Transverse colon (tissue), 4 donors: ENCODE data around the gene DRGX. TPM values are rescaled to one million over a fixed set of nuclear protein-coding genes. Genes with fewer than 3 reads are reported as not detected.

ENCODE experiments used
- DNase-seq: peaks from one replicate; pipeline ENCODE4 v3.0.0-alpha.2; 2019
- H3K27ac ChIP-seq, 4 donors: fragments of 200-600 bp; sonication (generic); 2 replicates each; pipeline ENCODE4 v1.5.1; 2016 to 2018; ENCODE audit warnings: inconsistent platforms in 4 of 4
- H3K27me3 ChIP-seq: fragments of 200-600 bp; sonication (generic); 2 replicates; pipeline ENCODE4 v1.5.1; 2017; ENCODE audit warnings: inconsistent platforms
- H3K36me3 ChIP-seq, 4 donors: fragments of 200-600 bp; sonication (generic); 2 replicates each; pipeline ENCODE4 v1.5.1; 2017 to 2019; ENCODE audit warnings: inconsistent platforms in 4 of 4
- H3K4me1 ChIP-seq, 4 donors: fragments of 200-600 bp; sonication (generic); 2 replicates each; pipeline ENCODE4 v1.5.1; 2017 to 2020; ENCODE audit warnings: inconsistent platforms in 4 of 4
- H3K4me3 ChIP-seq, 4 donors: fragments of 200-600 bp; sonication (generic); 1 replicate in 1 of 4; 2 replicates in 3 of 4; pipeline versions ENCODE4 v1.5.1 to v1.6.1; 2017 to 2019; ENCODE audit warnings: inconsistent platforms in 4 of 4
- H3K9me3 ChIP-seq, 2 donors: fragments of 200-600 bp; sonication (generic); 2 replicates each; pipeline ENCODE4 v1.5.1; 2017 to 2019; ENCODE audit warnings: inconsistent platforms in 2 of 2
- CTCF ChIP-seq, 5 experiments: fragments of 200-600 bp in 3 of 5; fragments of 450-650 bp in 2 of 5; sonication (generic) in 3 of 5; IDR thresholded peaks; 1 replicate in 2 of 5; 2 replicates in 3 of 5; pipeline ENCODE4 v1.5.1; 2016 to 2017; ENCODE audit warnings: antibody characterized with exemption in 5 of 5, inconsistent platforms in 3 of 5, mild to moderate bottlenecking in 2 of 5, moderate library complexity in 1 of 5
- EP300 ChIP-seq: sonication (generic); formaldehyde crosslinking; IDR thresholded peaks from one replicate; pipeline ENCODE4 v1.6.1; 2017; ENCODE audit warnings: antibody characterized with exemption, low read depth
- POLR2A ChIP-seq: fragments of 450-650 bp; IDR thresholded peaks from one replicate; pipeline ENCODE4 v1.6.1; 2016; ENCODE audit warnings: antibody characterized with exemption, mild to moderate bottlenecking, moderate library complexity
- POLR2AphosphoS5 ChIP-seq, 3 donors: sonication (generic); formaldehyde crosslinking; IDR thresholded peaks; one replicate each; pipeline ENCODE4 v1.6.1; 2016; ENCODE audit warnings: antibody characterized with exemption in 3 of 3
- WGBS, 2 donors: methylation state at CpG; one replicate each; pipeline ENCODE4 v1.1.5; 2018; ENCODE audit warnings: low coverage in 1 of 2; 5-methylcytosine and 5-hydroxymethylcytosine counted together
- in situ Hi-C, 4 donors: fragments of 200-750 bp; cut with MboI; loops; one replicate each; pipeline versions ENCODE4 v1.15.0 to v1.15.1; 2017; ENCODE audit warnings: low sequenced_read_pairs in 3 of 4, low pct_ligation_motif_present in 1 of 4, low pct_unique_long_range_greater_than_20kb in 1 of 4
- intact Hi-C: fragments of 100-400 bp; cut with DNase I; formaldehyde crosslinking; loops from one replicate; pipeline ENCODE4 v1.15.1; 2023; ENCODE audit warnings: low total_unique reads
- total RNA-seq, 4 donors: library from RNA; depleted of rRNA; stranded (reverse); fragments of >200 nt; gene quantifications; one replicate each; pipeline ENCODE4 v1.1.0, GENCODE V29; 2016

DRGX gene
- total RNA-seq, 4 donors from 2014 or later, result 0.32 to 0.37 TPM; not detected in 2

- intact Hi-C loops, result no loop called here
- no peak overlapping the region for H3K4me3 ChIP-seq
- H3K27ac ChIP-seq, result no peak overlapping the region
- no peaks in the 10 kb centered on the region for H3K4me1 ChIP-seq
- 49 to 100% methylated on average over 1 to 7 of the region's 7 CpGs for WGBS, 2 donors
- no peaks in the 10 kb centered on the region for H3K27me3 ChIP-seq
- in situ Hi-C loops, result loop anchor here in 3 of 4 donors (10.0 kb wide), 1 partner anchor 96 kb away; no protein-coding TSS in a partner anchor
- no peak for DNase-seq
- H3K36me3 ChIP-seq, result no peaks in the 10 kb centered on the region
- no peaks in the 10 kb centered on the region for H3K9me3 ChIP-seq
- no peak for TF ChIP-seq CTCF (IDR thresholded peaks at IDR 0.05)
- TF ChIP-seq POLR2AphosphoS5 (IDR thresholded peaks at IDR 0.05), result no peak
- TF ChIP-seq POLR2A, result no peak
- TF ChIP-seq EP300, result no peak
Observed at GRCh38 chr10:49419005-49419404, 23.1 kb upstream of the DRGX start.

- TF ChIP-seq EP300, result no peak
- no peak for TF ChIP-seq CTCF (IDR thresholded peaks at IDR 0.05)
- TF ChIP-seq POLR2A, result no peak
- no peak for TF ChIP-seq POLR2AphosphoS5 (IDR thresholded peaks at IDR 0.05)
- 80 to 95% methylated on average over 1 to 2 of the region's 2 CpGs for WGBS, 2 donors
- Histone ChIP-seq H3K27me3 (no peaks in the 10 kb centered on the region), H3K4me3 (no peak overlapping the region), H3K36me3 (no peaks in the 10 kb centered on the region), H3K27ac (no peak overlapping the region), H3K4me1 (no peaks in the 10 kb centered on the region), H3K9me3 (no peaks in the 10 kb centered on the region)
- in situ Hi-C loops, result loop anchor here in 3 of 4 donors (10.0 kb wide), 1 partner anchor 96 kb away; no protein-coding TSS in a partner anchor
- intact Hi-C loops, result no loop called here
- no peak for DNase-seq
Observed at GRCh38 chr10:49418328-49418727, 22.4 kb upstream of the DRGX start.

- H3K9me3 ChIP-seq, result no peaks in the 10 kb centered on the region
- in situ Hi-C loops, result loop anchor here in 3 of 4 donors (10.0 kb wide), 1 partner anchor 97 kb away; no protein-coding TSS in a partner anchor
- no peaks in the 10 kb centered on the region for H3K36me3 ChIP-seq
- no peak for TF ChIP-seq EP300
- TF ChIP-seq POLR2AphosphoS5 (IDR thresholded peaks at IDR 0.05), result no peak
- TF ChIP-seq CTCF (IDR thresholded peaks at IDR 0.05), result no peak
- WGBS, 2 donors, result 83% methylated on average over 1 of the region's 6 CpGs; no CpG with 5 or more reads in 1 of the 2 donors
- H3K4me1 ChIP-seq, result no peaks in the 10 kb centered on the region
- no peaks in the 10 kb centered on the region for H3K27me3 ChIP-seq
- no peak overlapping the region for H3K27ac ChIP-seq
- DNase-seq, result no peak
- intact Hi-C loops, result no loop called here
- no peak overlapping the region for H3K4me3 ChIP-seq
Observed at GRCh38 chr10:49418053-49418326, 22.1 kb upstream of the DRGX start.

GRCh38 chr10:49417311-49418052 lies 21.6 kb upstream of the DRGX start:
- in situ Hi-C loops, result loop anchor here in 3 of 4 donors (10.0 kb wide), 1 partner anchor 97 kb away; no protein-coding TSS in a partner anchor
- WGBS, 2 donors, result 83% methylated on average over 26 of the region's 29 CpGs; no CpG with 5 or more reads in 1 of the 2 donors
- Histone ChIP-seq H3K27ac (no peak overlapping the region), H3K9me3 (no peaks in the 10 kb centered on the region), H3K36me3 (no peaks in the 10 kb centered on the region), H3K4me1 (no peaks in the 10 kb centered on the region), H3K27me3 (no peaks in the 10 kb centered on the region), H3K4me3 (no peak overlapping the region)
- DNase-seq, result no peak
- TF ChIP-seq CTCF (IDR thresholded peaks at IDR 0.05) (no peak), EP300 (no peak), POLR2A (no peak), POLR2AphosphoS5 (IDR thresholded peaks at IDR 0.05) (no peak)
- intact Hi-C loops, result no loop called here
